NB4 (cell line): ENCODE data around the gene ITCH.

Source experiments
- DNase-seq: peaks from one replicate; pipeline ENCODE4 v3.0.0; 2010; ENCODE audit warnings: low read depth
- H3K4me3 ChIP-seq: one replicate; pipeline ENCODE4 v1.5.1; 2011; ENCODE audit warnings: mild to moderate bottlenecking, low read depth, low read length, moderate library complexity
- MAX ChIP-seq: IDR thresholded peaks from 2 replicates; pipeline ENCODE4 v1.6.1; 2011; ENCODE audit warnings: low read depth, low read length
- MYC ChIP-seq: IDR thresholded peaks from 2 replicates; pipeline ENCODE4 v1.6.1; 2011; ENCODE audit warnings: low read depth, low read length
- POLR2A ChIP-seq: IDR thresholded peaks from 2 replicates; pipeline ENCODE4 v1.6.1; 2011; ENCODE audit warnings: mild to moderate bottlenecking; ENCODE audit not compliant: insufficient read length; ENCODE audit errors: extremely low read depth
- TF ChIP-seq, protein P1 (sequence below): IDR thresholded peaks from one replicate; pipeline ENCODE4 v1.5.1; 2012; ENCODE audit warnings: low read depth, low read length

Gene ITCH

DNA sequence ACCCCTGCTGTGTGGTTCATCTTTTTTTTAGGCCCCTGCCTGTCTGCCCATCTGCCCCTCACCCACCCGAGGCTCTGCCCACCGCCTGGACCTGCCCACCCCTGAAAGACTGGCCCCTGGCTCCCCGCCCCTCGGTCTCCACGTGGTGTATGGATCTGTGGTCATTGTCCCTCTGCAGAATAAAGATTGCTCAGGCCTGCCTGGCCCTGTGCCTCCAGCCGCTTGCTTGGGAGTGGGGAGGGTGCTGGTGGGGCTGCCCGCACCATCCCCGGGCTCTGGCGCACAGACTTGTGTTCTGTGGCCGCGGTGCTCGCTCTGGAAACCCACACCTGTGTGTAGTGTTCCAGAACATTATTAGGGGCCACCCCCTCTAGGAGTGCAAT, 197.1 kb downstream of the ITCH start:
- H3K4me3 ChIP-seq = no peak overlapping the region
- no peak for TF ChIP-seq MAX
- TF ChIP-seq MYC = no peak
- TF ChIP-seq POLR2A = no peak
- TF ChIP-seq, protein P1, sequence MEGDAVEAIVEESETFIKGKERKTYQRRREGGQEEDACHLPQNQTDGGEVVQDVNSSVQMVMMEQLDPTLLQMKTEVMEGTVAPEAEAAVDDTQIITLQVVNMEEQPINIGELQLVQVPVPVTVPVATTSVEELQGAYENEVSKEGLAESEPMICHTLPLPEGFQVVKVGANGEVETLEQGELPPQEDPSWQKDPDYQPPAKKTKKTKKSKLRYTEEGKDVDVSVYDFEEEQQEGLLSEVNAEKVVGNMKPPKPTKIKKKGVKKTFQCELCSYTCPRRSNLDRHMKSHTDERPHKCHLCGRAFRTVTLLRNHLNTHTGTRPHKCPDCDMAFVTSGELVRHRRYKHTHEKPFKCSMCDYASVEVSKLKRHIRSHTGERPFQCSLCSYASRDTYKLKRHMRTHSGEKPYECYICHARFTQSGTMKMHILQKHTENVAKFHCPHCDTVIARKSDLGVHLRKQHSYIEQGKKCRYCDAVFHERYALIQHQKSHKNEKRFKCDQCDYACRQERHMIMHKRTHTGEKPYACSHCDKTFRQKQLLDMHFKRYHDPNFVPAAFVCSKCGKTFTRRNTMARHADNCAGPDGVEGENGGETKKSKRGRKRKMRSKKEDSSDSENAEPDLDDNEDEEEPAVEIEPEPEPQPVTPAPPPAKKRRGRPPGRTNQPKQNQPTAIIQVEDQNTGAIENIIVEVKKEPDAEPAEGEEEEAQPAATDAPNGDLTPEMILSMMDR = no peak
- DNase-seq = no peak

DNA sequence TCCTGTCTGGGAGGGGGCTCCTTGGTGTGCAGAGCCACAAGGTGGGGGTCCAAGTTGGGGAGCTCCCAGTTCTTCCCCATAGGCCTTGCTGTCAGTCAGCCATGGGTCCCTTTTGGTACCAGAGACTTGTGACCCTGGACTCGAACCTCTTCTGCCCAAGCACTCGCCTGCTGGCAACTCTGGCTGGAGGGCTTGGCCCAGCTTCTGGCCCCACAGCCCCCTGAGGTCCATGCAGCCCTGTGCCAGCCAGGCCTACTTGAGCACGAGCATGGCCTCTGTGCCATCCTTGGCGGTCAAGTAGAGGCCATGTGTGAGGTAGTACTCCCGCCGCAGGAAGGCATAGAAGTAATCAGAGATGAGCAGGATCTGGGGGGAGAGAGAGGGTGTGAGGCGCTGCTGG, 197.5 kb downstream of the ITCH start:
- TF ChIP-seq MYC (no peak), POLR2A (no peak), MAX (no peak)
- TF ChIP-seq, protein P1 = no peak
- DNase-seq = no peak
- H3K4me3 ChIP-seq = no peak overlapping the region
